NCI-H2227 (cell line): Measurements from ENCODE around the gene MORC1.
"Not testable (repeated sequence)": the region's sequence is repeated elsewhere in the genome, so short reads cannot be mapped to it uniquely, and the experiment has no call there.

ENCODE experiments used
- DNase-seq: peaks from one replicate; lab custom pipeline; 2025; ENCODE audit not compliant: unreplicated experiment; lab: John Stamatoyannopoulos, UW

The MORC1 gene

GRCh38 chr3:109112946-109113760, 4.8 kb downstream of the MORC1 start:
- DNase-seq = no peak

DNA sequence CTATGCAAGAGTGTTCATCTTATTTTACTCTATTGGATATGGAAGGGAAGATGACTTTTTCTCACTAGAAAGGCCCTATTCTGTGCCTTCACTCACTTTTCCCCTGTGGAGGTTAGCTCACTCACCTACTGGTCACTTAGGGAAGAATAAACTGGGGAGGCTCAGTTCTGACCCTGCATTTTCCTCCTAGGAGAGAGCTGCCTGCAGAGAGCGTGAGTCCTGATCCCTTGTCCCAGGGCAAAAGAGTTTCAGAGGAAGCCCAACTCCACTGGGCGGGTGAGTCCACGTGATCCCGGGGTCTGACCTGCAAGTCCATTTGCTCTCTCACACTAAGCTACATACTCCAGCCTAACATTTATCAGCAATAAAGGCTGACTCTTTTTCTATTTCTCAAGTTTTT, 8.4 kb downstream of the MORC1 start:
- DNase-seq = no peak

- no peak for DNase-seq
Observed at GRCh38 chr3:109098079-109098644, 19.8 kb downstream of the MORC1 start.

- DNase-seq = no peak
Observed at GRCh38 chr3:109095166-109095565, 22.8 kb downstream of the MORC1 start.

GRCh38 chr3:109093561-109093960, 24.4 kb downstream of the MORC1 start:
- DNase-seq = no peak

DNA sequence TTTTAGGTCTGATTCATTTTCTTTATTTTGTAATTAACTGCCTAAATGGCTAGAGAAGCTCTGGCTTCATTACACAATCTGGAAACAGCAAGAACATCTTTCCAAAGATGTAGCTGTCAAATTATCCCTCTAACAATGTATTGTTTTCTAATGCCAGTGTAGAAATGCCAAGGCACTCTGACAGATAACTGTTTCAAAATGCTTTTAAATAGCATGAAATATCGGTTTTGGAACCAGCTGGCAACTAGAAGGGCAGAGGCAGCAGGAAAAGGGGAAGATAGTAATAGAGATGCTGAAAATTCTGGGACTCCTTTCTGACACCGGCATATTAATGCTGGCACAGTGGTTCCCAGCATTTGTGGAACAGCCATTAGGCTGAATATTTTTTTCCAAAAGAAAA, 26.1 kb downstream of the MORC1 start:
- DNase-seq = no peak

DNA sequence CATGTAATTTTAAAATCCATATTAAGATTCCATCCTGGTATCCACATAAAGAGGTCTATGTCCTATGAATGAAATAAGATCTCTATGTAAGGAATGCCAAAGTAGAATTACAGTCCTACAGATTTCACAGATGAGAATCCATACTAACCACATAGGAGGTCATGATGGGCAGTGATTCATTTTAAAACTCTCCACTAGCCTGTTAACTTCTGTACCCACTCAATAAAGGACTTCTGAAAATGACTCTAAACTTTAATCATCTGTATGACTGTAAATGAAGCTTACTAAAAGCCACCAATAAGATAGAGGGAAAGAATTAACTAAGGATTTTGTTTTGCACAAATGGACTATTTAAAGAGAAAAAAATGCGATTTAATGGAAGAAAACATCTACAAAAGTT, 28.7 kb downstream of the MORC1 start:
- no peak for DNase-seq

DNA sequence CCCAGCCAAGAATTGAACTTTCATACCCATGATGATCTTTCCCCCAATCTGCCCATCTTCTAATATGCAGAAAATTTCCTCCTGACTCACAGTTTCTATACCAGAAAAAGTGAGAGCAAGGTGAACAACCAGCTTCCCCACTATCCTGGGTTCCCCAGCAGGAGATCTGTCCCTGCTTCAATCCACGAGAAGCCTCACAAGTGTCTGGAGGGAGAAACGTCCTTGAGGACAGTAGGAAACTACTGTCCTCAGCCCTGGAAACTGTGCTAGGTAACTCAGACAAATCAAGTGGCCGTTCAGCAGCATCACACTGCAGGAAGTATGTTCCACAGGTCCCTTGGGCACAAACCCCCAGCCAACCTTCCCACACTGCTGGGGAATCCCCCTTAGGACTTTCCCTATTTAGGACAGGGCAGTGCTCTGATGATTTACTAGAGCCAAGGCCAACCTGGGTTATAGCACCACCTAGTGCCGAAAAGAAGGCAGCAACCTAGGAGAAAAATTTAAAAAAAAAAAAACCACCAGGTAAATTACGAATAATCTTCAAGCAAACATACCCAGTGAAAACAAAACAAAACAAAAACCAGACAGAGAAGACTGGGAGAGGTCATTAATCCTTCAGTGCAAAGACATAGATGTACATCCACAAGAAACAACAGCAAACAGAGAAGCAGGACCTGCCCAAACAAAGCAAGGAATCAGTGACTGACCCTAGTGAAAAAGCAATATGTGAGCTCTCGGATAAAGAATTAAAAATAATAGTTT, 36.0 kb downstream of the MORC1 start:
- DNase-seq = no peak

DNA sequence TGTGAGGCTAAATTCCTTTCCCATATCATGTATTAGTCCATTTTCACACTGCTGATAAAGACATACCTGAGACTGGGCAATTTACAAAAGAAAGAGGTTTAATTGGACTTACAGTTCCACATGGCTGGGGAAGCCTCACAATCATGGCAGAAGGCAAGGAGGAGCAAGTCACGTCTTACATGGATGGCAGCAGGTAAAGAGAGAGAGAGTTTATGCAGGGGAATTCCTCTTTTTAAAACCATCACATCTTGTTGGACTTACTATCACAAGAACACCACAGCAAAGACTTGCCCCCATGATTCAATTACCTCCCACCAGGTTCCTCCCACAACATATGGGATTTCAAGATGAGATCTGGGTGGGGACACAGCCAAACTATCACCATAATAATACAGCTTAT, 37.8 kb downstream of the MORC1 start:
- DNase-seq = not testable (repeated sequence)

- no peak for DNase-seq
Observed at GRCh38 chr3:109073116-109073515, 44.8 kb downstream of the MORC1 start.

DNA sequence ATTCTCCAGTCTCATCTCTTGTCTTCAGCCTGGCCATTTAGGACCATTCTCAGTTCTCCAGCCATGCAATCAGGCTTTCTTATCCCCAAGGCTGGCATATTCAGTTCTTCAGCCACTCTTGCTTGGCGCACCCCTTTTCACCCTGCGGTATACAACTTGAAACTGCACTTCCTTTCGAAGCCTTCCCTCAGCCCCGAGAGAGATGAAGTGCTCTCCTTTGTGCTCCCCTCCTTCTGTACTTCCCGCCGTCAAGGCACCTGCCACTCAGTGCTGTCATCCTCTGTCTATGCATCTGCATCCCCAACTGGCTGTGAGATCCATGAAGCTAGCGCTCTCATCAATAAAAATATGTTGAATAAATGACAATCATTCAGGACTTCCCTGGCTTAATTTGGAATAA, 45.7 kb downstream of the MORC1 start:
- DNase-seq = no peak

DNA sequence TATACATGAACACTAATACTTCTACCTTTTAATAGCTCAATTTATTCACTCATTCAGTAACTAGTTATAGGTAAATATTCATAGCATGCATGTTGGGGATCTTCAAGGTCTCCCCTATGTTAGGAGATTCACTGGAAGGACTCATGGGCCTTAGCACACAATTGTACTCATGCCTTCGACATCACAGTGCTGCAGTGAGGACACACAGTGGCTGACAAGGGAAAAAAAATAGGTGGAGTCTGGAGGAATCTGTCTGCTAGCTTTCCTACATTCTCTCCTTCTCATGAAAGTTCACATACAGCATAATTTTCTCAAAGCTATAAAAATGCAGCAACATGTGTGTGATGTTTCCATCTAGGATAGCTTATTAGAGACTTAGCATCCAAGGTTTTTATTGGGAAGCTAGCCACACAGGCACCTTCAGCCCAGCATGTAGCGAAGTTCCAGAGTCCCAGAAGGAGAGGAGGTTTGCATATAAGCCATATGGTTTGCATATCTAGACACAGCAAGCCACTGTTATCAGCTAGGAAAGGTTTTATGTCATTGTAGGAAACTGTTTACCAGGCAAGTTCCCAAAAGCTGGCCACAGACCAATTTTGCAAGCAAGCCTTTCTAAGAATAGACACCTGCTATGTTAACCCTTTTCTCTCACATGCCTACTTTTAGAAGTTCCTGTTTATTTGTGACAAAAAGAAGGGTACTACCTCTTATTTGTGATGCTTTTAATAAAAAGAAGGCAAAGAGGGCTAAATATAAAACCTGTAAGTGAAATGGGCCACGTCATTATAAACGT, 46.4 kb downstream of the MORC1 start:
- no peak for DNase-seq

GRCh38 chr3:109070211-109070610, 47.7 kb downstream of the MORC1 start:
- DNase-seq = no peak

- no peak for DNase-seq
Observed at GRCh38 chr3:109066864-109067263, 51.1 kb downstream of the MORC1 start.

GRCh38 chr3:109059264-109059663, 58.7 kb downstream of the MORC1 start:
- no peak for DNase-seq

GRCh38 chr3:109057616-109058015, 60.3 kb downstream of the MORC1 start:
- no peak for DNase-seq

GRCh38 chr3:109057056-109057455, 60.9 kb downstream of the MORC1 start:
- no peak for DNase-seq

DNA sequence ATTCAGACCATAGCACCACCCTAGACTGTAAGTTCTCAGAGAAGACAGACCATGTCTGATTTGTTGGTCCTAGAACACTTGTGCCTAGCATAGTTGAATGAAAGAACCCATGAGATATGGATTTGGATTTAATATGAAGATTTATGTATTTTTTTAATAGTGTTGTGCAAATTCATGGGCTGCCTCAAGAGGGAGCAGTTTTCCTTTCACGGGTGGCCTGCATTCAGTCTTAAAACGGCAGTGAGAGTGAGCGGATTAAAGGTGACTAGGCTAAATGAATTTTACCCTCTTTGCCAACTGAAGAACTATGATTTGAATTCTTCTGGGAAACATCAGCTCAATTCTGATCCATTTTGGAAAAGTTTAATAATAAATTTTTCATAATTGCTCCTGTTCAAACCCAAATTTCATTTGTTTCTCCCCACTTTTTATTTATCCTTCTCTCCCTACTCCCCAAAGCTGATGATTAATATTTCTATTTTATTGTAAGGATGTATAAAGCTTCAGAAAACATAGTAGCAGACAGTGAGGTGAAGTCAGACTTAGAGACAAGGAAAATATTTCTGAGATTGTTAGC, 67.3 kb downstream of the MORC1 start:
- DNase-seq = no peak

GRCh38 chr3:109047366-109047765, 70.6 kb downstream of the MORC1 start:
- DNase-seq = no peak

DNA sequence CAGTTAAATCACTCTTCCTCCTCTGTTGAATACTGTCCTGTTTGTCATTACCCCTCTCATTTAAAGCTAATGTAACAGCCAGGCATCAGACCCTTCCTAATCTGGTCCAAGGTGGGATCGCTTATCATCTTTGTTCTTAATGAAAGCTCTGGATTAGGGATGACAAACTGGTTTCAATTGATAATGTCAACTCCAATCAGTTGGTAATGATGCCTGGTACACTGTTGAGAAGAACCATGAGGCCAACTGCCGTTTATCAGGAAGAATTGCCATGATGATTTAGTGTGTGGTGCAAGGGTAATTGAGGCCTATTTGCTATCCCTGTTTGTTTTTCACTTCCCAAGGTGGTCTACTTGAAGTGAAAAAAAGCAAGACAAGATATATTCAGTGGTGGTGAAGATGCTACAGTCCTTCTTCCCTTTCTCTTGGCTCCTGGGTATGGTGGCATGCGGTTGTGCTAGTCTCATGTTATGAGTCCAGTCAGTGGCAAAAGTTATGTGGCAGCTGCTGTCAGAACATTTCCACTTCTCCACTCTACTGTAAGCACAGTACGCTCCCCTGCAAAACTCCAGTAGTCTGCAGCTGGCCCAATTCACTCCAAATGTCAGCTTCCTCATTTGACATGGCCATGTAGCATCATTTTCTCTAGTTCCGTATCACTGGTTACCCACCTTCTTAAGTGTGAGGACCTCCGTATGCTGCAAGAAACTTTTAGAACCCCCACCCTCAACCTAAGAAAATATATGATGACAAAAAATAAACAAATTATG, 72.5 kb downstream of the MORC1 start:
- DNase-seq = no peak
